GM19397 (cell line): ENCODE results near the gene ESR1.
"Not testable (repeated sequence)": the region's sequence is repeated elsewhere in the genome, so short reads cannot be mapped to it uniquely, and the experiment has no call there.

ENCODE experiments used
- ATAC-seq: cut with Tn5 transposase; IDR thresholded peaks from one replicate; pipeline ENCODE4 v1.9.1; 2021; ENCODE audit warnings: mild to moderate bottlenecking, moderate library complexity; ENCODE audit not compliant: unreplicated experiment

ESR1 gene

GRCh38 chr6:151811081-151811480 is 3.6 kb downstream of the ESR1 start:
- ATAC-seq: no peak

GRCh38 chr6:151813858-151814257 is 6.4 kb downstream of the ESR1 start:
- no peak for ATAC-seq

- no peak for ATAC-seq
Observed at GRCh38 chr6:151814614-151815013, 7.1 kb downstream of the ESR1 start.

GRCh38 chr6:151822252-151823111 is 15.0 kb downstream of the ESR1 start:
- ATAC-seq: peak; percentile 93

- ATAC-seq: no peak
Observed at GRCh38 chr6:151826517-151827142, 19.1 kb downstream of the ESR1 start.

- no peak for ATAC-seq
Observed at GRCh38 chr6:151832710-151833109, 25.2 kb downstream of the ESR1 start.

- no peak for ATAC-seq
Observed at GRCh38 chr6:151835396-151835795, 27.9 kb downstream of the ESR1 start.

GRCh38 chr6:151837223-151837622 is 29.7 kb downstream of the ESR1 start:
- ATAC-seq: no peak

GRCh38 chr6:151842816-151843215 is 35.3 kb downstream of the ESR1 start:
- no peak for ATAC-seq

- no peak for ATAC-seq
Observed at GRCh38 chr6:151847064-151847463, 39.6 kb downstream of the ESR1 start.

GRCh38 chr6:151850479-151851003 is 43.1 kb downstream of the ESR1 start:
- ATAC-seq: no peak

GRCh38 chr6:151858294-151858693 is 50.8 kb downstream of the ESR1 start:
- ATAC-seq: no peak

- no peak for ATAC-seq
Observed at GRCh38 chr6:151862461-151862860, 55.0 kb downstream of the ESR1 start.

- ATAC-seq: not testable (repeated sequence)
Observed at GRCh38 chr6:151867361-151867869, 59.9 kb downstream of the ESR1 start.

- ATAC-seq: no peak
Observed at GRCh38 chr6:151869345-151869744, 61.9 kb downstream of the ESR1 start.

- no peak for ATAC-seq
Observed at GRCh38 chr6:151869787-151870186, 62.3 kb downstream of the ESR1 start.

GRCh38 chr6:151870375-151870774 is 62.9 kb downstream of the ESR1 start:
- no peak for ATAC-seq

- no peak for ATAC-seq
Observed at GRCh38 chr6:151875524-151875923, 68.0 kb downstream of the ESR1 start.

GRCh38 chr6:151876122-151876521 is 68.6 kb downstream of the ESR1 start:
- ATAC-seq: no peak

- no peak for ATAC-seq
Observed at GRCh38 chr6:151877458-151877857, 70.0 kb downstream of the ESR1 start.

GRCh38 chr6:151881231-151881630 is 73.7 kb downstream of the ESR1 start:
- no peak for ATAC-seq

GRCh38 chr6:151882206-151882605 is 74.7 kb downstream of the ESR1 start:
- no peak for ATAC-seq
